Astrocyte (in vitro differentiated cells and primary cell): Measurements from ENCODE around the gene ALLC. TPM values are rescaled to one million over a fixed set of nuclear protein-coding genes. Genes with fewer than 3 reads are reported as not detected.

ENCODE experiments used
- DNase-seq: peaks from one replicate; pipeline ENCODE4 v3.0.0-alpha.2; 2010; ENCODE audit warnings: low read depth
- FAIRE-seq: peaks from 2 replicates; lab custom pipeline; 2011; peaks lifted over from hg19 to GRCh38; lab: Jason Lieb, UNC
- H2AFZ ChIP-seq: 2 replicates; pipeline ENCODE4 v1.6.0; 2012; ENCODE audit warnings: low read depth, low read length, inconsistent platforms
- H3K27ac ChIP-seq: 2 replicates; pipeline ENCODE4 v1.5.1; 2011; ENCODE audit warnings: low read depth, low read length, inconsistent platforms
- H3K27me3 ChIP-seq: 2 replicates; pipeline ENCODE4 v1.6.0; 2011; ENCODE audit warnings: low read length, inconsistent platforms; ENCODE audit not compliant: insufficient read depth
- H3K36me3 ChIP-seq: 2 replicates; pipeline ENCODE4 v1.5.1; 2011; ENCODE audit warnings: low read length, inconsistent platforms; ENCODE audit not compliant: insufficient read depth
- H3K4me1 ChIP-seq: 2 replicates; pipeline ENCODE4 v1.5.1; 2011; ENCODE audit warnings: low read length, inconsistent platforms; ENCODE audit not compliant: insufficient read depth
- H3K4me2 ChIP-seq: 2 replicates; pipeline ENCODE4 v1.6.0; 2012; ENCODE audit warnings: low read length, inconsistent platforms
- H3K4me3 ChIP-seq: 2 replicates; pipeline ENCODE4 v1.5.1; 2011; ENCODE audit warnings: low read depth, mild to moderate bottlenecking, low read length, inconsistent platforms; ENCODE audit not compliant: insufficient read depth
- H3K79me2 ChIP-seq: 2 replicates; pipeline ENCODE4 v1.6.0; 2012; ENCODE audit warnings: mild to moderate bottlenecking, low read length, inconsistent platforms; ENCODE audit not compliant: insufficient read depth
- H3K9ac ChIP-seq: 2 replicates; pipeline ENCODE4 v1.6.0; 2012; ENCODE audit warnings: mild to moderate bottlenecking, low read length, inconsistent platforms
- H3K9me3 ChIP-seq: 2 replicates; pipeline ENCODE4 v1.5.1; 2012; ENCODE audit warnings: low read depth, mild to moderate bottlenecking, low read length, inconsistent platforms; ENCODE audit not compliant: insufficient read depth
- H4K20me1 ChIP-seq: 2 replicates; pipeline ENCODE4 v1.6.0; 2012; ENCODE audit warnings: low read length, inconsistent platforms; ENCODE audit not compliant: insufficient read depth
- H3K27ac Mint-ChIP-seq: one replicate; pipeline ENCODE4 v1.8.0; 2021; ENCODE audit warnings: mild to moderate bottlenecking, mixed read lengths; ENCODE audit not compliant: unreplicated experiment
- H3K27me3 Mint-ChIP-seq: one replicate; pipeline ENCODE4 v1.8.0; 2021; ENCODE audit warnings: low read depth, mixed read lengths; ENCODE audit not compliant: unreplicated experiment
- H3K36me3 Mint-ChIP-seq: one replicate; pipeline ENCODE4 v1.8.0; 2021; ENCODE audit warnings: low read depth, mixed read lengths; ENCODE audit not compliant: unreplicated experiment
- H3K4me1 Mint-ChIP-seq: one replicate; pipeline ENCODE4 v1.8.0; 2021; ENCODE audit warnings: low read depth, mixed read lengths; ENCODE audit not compliant: unreplicated experiment
- H3K4me3 Mint-ChIP-seq: one replicate; pipeline ENCODE4 v1.8.0; 2021; ENCODE audit warnings: mild to moderate bottlenecking, moderate library complexity, mixed read lengths; ENCODE audit not compliant: unreplicated experiment
- H3K9me3 Mint-ChIP-seq: one replicate; pipeline ENCODE4 v1.8.0; 2021; ENCODE audit warnings: mild to moderate bottlenecking, mixed read lengths; ENCODE audit not compliant: unreplicated experiment
- EZH2 ChIP-seq: IDR thresholded peaks from 2 replicates; pipeline ENCODE4 v1.6.1; 2012; ENCODE audit warnings: mild to moderate bottlenecking, low read length, inconsistent platforms; ENCODE audit not compliant: insufficient read depth
- total RNA-seq: library from RNA; stranded (reverse); gene quantifications from 2 replicates; pipeline ENCODE4 v1.2.1, GENCODE V29; 2021
- TF ChIP-seq, protein P1 (sequence below): IDR thresholded peaks from 2 replicates; pipeline ENCODE4 v1.5.1; 2011; ENCODE audit warnings: low read depth, mild to moderate bottlenecking, inconsistent platforms, low read length, moderate library complexity; ENCODE audit not compliant: insufficient read depth

Gene ALLC
- total RNA-seq, 1 donor from 2014 or later: not detected

DNA sequence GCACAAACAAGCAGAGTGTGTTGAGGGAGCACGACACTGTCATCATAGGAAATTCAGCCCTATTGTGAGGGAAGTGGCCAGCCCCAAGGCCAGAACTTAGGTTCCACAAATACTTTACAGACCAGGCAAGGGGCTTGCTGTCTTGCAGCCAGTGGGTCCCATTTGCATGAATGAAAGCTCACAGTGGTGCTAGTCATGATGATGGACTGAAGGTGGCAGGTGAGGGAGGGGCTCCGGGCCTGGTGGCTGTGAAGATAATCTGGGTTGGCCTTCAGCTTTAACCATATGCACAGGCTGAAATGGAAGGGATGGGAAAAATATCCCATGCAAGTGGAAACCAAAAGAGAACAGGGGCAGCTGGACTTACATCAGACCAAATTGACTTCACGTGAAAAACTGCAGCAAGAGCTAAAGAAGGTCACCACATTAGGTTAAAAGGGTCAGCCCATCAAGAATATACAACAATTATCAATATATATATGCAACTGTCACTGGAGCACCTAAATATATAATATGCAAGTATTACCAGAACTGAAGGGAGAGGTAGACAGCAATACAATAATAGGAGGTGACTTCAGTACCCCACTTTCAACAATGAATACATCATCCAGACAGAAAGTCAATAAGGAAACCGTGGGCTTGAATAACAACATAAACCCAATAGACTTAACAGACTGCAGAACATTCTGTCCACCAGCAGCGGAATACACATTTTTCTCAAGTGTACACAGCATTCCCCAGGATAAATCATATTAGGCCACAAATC, 84.9 kb downstream of the ALLC start:
- no peak overlapping the region for H3K27ac Mint-ChIP-seq
- Histone ChIP-seq H3K4me3 (no peak overlapping the region), H3K27ac (no peak overlapping the region), H3K4me2 (no peak overlapping the region), H3K9me3 (no peaks in the 10 kb centered on the region), H3K79me2 (no peaks in the 10 kb centered on the region), H3K4me1 (no peaks in the 10 kb centered on the region), H3K27me3 (no peaks in the 10 kb centered on the region), H3K36me3 (no peaks in the 10 kb centered on the region), H3K9ac (no peak overlapping the region), H4K20me1 (no peaks in the 10 kb centered on the region), H2AFZ (no peak overlapping the region)
- no peak overlapping the region for H3K4me3 Mint-ChIP-seq
- no peaks in the 10 kb centered on the region for H3K36me3 Mint-ChIP-seq
- FAIRE-seq: no peak
- DNase-seq: no peak
- H3K9me3 Mint-ChIP-seq: peaks cover 7% of the 10 kb centered on the region
- H3K27me3 Mint-ChIP-seq: peaks cover 2% of the 10 kb centered on the region
- H3K4me1 Mint-ChIP-seq: no peaks in the 10 kb centered on the region
- TF ChIP-seq, protein P1, sequence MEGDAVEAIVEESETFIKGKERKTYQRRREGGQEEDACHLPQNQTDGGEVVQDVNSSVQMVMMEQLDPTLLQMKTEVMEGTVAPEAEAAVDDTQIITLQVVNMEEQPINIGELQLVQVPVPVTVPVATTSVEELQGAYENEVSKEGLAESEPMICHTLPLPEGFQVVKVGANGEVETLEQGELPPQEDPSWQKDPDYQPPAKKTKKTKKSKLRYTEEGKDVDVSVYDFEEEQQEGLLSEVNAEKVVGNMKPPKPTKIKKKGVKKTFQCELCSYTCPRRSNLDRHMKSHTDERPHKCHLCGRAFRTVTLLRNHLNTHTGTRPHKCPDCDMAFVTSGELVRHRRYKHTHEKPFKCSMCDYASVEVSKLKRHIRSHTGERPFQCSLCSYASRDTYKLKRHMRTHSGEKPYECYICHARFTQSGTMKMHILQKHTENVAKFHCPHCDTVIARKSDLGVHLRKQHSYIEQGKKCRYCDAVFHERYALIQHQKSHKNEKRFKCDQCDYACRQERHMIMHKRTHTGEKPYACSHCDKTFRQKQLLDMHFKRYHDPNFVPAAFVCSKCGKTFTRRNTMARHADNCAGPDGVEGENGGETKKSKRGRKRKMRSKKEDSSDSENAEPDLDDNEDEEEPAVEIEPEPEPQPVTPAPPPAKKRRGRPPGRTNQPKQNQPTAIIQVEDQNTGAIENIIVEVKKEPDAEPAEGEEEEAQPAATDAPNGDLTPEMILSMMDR: no peak
- no peak for TF ChIP-seq EZH2

DNA sequence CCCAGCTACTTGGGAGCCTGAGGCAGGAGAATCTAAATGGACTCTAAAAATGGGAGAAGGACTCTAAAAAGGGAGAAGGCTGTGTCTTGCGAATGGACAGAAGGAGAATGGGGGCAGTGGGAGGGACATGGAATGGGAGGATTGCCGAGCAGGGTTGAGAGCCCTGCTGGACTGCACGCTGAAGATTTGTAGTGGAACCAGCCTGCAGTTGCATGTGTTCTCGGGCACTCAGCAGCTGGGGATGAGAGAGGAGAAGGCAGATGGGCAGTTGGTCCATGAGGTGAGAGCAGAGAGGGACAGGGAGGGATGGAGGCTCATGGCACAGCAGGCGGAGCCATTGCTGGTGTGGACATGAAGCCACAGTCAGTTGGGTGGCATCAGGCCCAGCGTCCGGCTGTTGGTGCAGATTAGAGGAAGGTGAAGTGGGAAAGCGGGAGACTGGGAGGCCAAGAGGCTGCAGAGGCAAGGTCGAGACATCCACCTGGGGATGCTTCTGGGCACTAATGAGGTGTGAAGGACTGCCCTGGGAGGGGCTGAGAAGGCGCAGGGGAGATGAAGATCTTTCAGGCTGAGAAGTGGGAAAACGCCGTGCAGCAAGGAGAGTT, 86.1 kb downstream of the ALLC start:
- no peaks in the 10 kb centered on the region for H3K36me3 ChIP-seq
- Mint-ChIP-seq H3K27me3 (peaks cover 2% of the 10 kb centered on the region), H3K27ac (no peak overlapping the region), H3K4me1 (no peaks in the 10 kb centered on the region), H3K4me3 (no peak overlapping the region), H3K9me3 (peaks cover 7% of the 10 kb centered on the region), H3K36me3 (no peaks in the 10 kb centered on the region)
- H3K79me2 ChIP-seq: no peaks in the 10 kb centered on the region
- H2AFZ ChIP-seq: no peak overlapping the region
- FAIRE-seq: no peak
- no peak overlapping the region for H3K4me3 ChIP-seq
- no peak overlapping the region for H3K9ac ChIP-seq
- no peak overlapping the region for H3K27ac ChIP-seq
- H3K4me2 ChIP-seq: no peak overlapping the region
- no peaks in the 10 kb centered on the region for H3K9me3 ChIP-seq
- no peaks in the 10 kb centered on the region for H3K4me1 ChIP-seq
- H4K20me1 ChIP-seq: no peaks in the 10 kb centered on the region
- no peak for TF ChIP-seq EZH2
- TF ChIP-seq, protein P1: no peak
- H3K27me3 ChIP-seq: no peaks in the 10 kb centered on the region
- no peak for DNase-seq

DNA sequence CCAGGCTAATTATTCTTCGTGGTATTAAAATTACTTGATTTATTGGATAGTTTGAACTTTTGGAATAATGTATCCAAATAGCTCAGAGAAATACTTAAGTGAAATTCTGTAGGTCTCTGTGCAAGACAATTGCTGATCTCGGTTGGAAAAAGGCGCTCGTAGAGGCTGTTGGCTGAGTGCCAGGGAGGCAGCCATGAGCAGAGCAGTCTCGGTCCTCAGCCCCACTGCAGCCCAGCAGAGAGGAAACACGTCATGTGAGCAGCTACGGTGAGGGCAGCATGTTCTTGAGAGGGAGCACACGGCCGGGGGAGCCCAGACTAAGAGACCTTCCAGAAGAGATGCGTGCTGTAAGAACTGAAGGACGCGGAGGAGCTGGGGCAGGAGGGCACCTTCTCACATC, 87.9 kb downstream of the ALLC start:
- H3K4me1 ChIP-seq: no peaks in the 10 kb centered on the region
- Mint-ChIP-seq H3K27me3 (peaks cover 4% of the 10 kb centered on the region), H3K27ac (no peak overlapping the region), H3K4me1 (no peaks in the 10 kb centered on the region), H3K9me3 (peaks cover 7% of the 10 kb centered on the region), H3K4me3 (no peak overlapping the region), H3K36me3 (no peaks in the 10 kb centered on the region)
- TF ChIP-seq, protein P1: no peak
- TF ChIP-seq EZH2: no peak
- H3K27me3 ChIP-seq: no peaks in the 10 kb centered on the region
- H3K4me2 ChIP-seq: no peak overlapping the region
- no peak overlapping the region for H3K9ac ChIP-seq
- no peaks in the 10 kb centered on the region for H3K9me3 ChIP-seq
- no peak overlapping the region for H3K4me3 ChIP-seq
- H3K79me2 ChIP-seq: no peaks in the 10 kb centered on the region
- no peak overlapping the region for H3K27ac ChIP-seq
- H2AFZ ChIP-seq: no peak overlapping the region
- no peak for FAIRE-seq
- no peak for DNase-seq
- no peaks in the 10 kb centered on the region for H4K20me1 ChIP-seq
- H3K36me3 ChIP-seq: no peaks in the 10 kb centered on the region
